ENCODE data around the gene ZDHHC5.

ZDHHC5 gene
- 77.2 to 88.8 (median 85.5) reads per million in 4 donors for total RNA-seq

GRCh38 chr11:57667736-57668433 is at the start of gene ZDHHC5:
Gene ZDHHC5, plus strand, starts transcription at chr11:57668114. Its CDS starts 4,977 bp downstream, at chr11:57673091.
- DNase-seq = peak; percentile 99 to 100 (median 99)

GRCh38 chr11:57618438-57618837 is 49.5 kb upstream of the ZDHHC5 start:
- DNase-seq = no peak

GRCh38 chr11:57619331-57619730 is 48.6 kb upstream of the ZDHHC5 start:
- DNase-seq = no peak

- no peak for DNase-seq
These were observed 47.4 kb upstream of the ZDHHC5 start for GRCh38 chr11:57620467-57620866.

- DNase-seq = no peak
These were observed 45.7 kb upstream of the ZDHHC5 start for GRCh38 chr11:57622263-57622662.

- no peak for DNase-seq
These were observed 43.0 kb upstream of the ZDHHC5 start for GRCh38 chr11:57624864-57625263.

GRCh38 chr11:57626895-57627294 is 41.0 kb upstream of the ZDHHC5 start:
- no peak for DNase-seq

- no peak for DNase-seq
These were observed 37.7 kb upstream of the ZDHHC5 start for GRCh38 chr11:57630171-57630570.

- DNase-seq = no peak
These were observed 35.8 kb upstream of the ZDHHC5 start for GRCh38 chr11:57632116-57632515.

- no peak for DNase-seq
These were observed 34.4 kb upstream of the ZDHHC5 start for GRCh38 chr11:57633394-57634070.

GRCh38 chr11:57634311-57634710 is 33.6 kb upstream of the ZDHHC5 start:
- DNase-seq = no peak

GRCh38 chr11:57635246-57635645 is 32.7 kb upstream of the ZDHHC5 start:
- DNase-seq = no peak

- no peak for DNase-seq
These were observed 30.3 kb upstream of the ZDHHC5 start for GRCh38 chr11:57637626-57638004.

GRCh38 chr11:57638005-57638781 is 29.7 kb upstream of the ZDHHC5 start:
- no peak for DNase-seq

- DNase-seq = no peak
These were observed 29.0 kb upstream of the ZDHHC5 start for GRCh38 chr11:57638811-57639320.

GRCh38 chr11:57639321-57640067 is 28.4 kb upstream of the ZDHHC5 start:
- DNase-seq = no peak

- DNase-seq = no peak
These were observed 27.7 kb upstream of the ZDHHC5 start for GRCh38 chr11:57640068-57640800.

GRCh38 chr11:57641011-57641807 is 26.7 kb upstream of the ZDHHC5 start:
- peak in 1 of 5 donors; percentile 51 for DNase-seq

- no peak for DNase-seq
These were observed 24.1 kb upstream of the ZDHHC5 start for GRCh38 chr11:57643802-57644201.

- peak; percentile 59 to 85 (median 75) for DNase-seq
These were observed 22.9 kb upstream of the ZDHHC5 start for GRCh38 chr11:57644748-57645688.

Measured in T-helper 1 cell (primary cell).